GM12878 (cell line): ENCODE results near the gene HIPK4. TPM values are rescaled to one million over a fixed set of nuclear protein-coding genes. Genes with fewer than 3 reads are reported as not detected.

Experiments used
- ATAC-seq: fragments of 200-7000 bp; cut with Tn5 transposase; 3 replicates; pipeline ENCODE4 v1.9.1; 2020; ENCODE audit warnings: mild to moderate bottlenecking, moderate library complexity
- BruUV-seq: library from RNA; stranded (reverse); fragments of 400-500 nt; replicated peaks from 2 replicates; lab custom pipeline; 2021; lab: Mats Ljungman, UMichigan
- CTCF ChIA-PET: fragments of 300-600 bp; sonication (Branson Sonifier 250); formaldehyde crosslinking; extraction: SDS; loops from one replicate; lab custom pipeline; 2021; ENCODE audit warnings: inconsistent platforms; lab: Yijun Ruan, JAX
- POLR2A ChIA-PET: fragments of 350-600 bp; formaldehyde crosslinking; extraction: SDS; loops from one replicate; lab custom pipeline; 2021; ENCODE audit warnings: inconsistent platforms; lab: Charles Lee
- RAD21 ChIA-PET: fragments of 300-600 bp; sonication (Branson Sonifier 250); formaldehyde crosslinking; loops from one replicate; lab custom pipeline; 2023; ENCODE audit warnings: antibody characterized with exemption; ENCODE audit not compliant: unreplicated experiment; lab: Charles Lee
- SMC1A ChIA-PET: fragments of 300-600 bp; sonication (Branson Sonifier 250); formaldehyde crosslinking; loops from one replicate; lab custom pipeline; 2023; ENCODE audit not compliant: unreplicated experiment, uncharacterized antibody; lab: Charles Lee
- DNase-seq: peaks from one replicate; pipeline ENCODE4 v3.0.0-alpha.2; 2011; ENCODE audit warnings: low read depth, low spot score
- FAIRE-seq: peaks from 3 replicates; lab custom pipeline; 2011; peaks lifted over from hg19 to GRCh38; lab: Jason Lieb, UNC
- H2AFZ ChIP-seq: 2 replicates; pipeline ENCODE4 v1.6.0; 2011; ENCODE audit warnings: low read depth, low read length, control low read depth; ENCODE audit not compliant: control insufficient read depth
- H3K27ac ChIP-seq: 2 replicates; pipeline ENCODE4 v1.5.1; 2011; ENCODE audit warnings: control low read depth; ENCODE audit not compliant: control insufficient read depth, insufficient read depth
- H3K27me3 ChIP-seq, 2 experiments: replicated peaks in 1 of 2; 2 replicates each; pipeline versions ENCODE4 v1.6.0 to v1.6.1; 2011; ENCODE audit warnings: low read length in 1 of 2; ENCODE audit not compliant: control insufficient read depth in 2 of 2, insufficient read depth in 2 of 2
- H3K36me3 ChIP-seq, 2 experiments: 2 replicates each; pipeline ENCODE4 v1.5.1; 2011; ENCODE audit warnings: low read length in 1 of 2; ENCODE audit not compliant: control insufficient read depth in 2 of 2, insufficient read depth in 2 of 2
- H3K4me1 ChIP-seq: 2 replicates; pipeline ENCODE4 v1.6.1; 2011; ENCODE audit warnings: mild to moderate bottlenecking, low read length, moderate library complexity, mixed read lengths; ENCODE audit not compliant: control insufficient read depth, insufficient read depth
- H3K4me2 ChIP-seq: 2 replicates; pipeline ENCODE4 v1.6.0; 2011; ENCODE audit warnings: control low read depth; ENCODE audit not compliant: control insufficient read depth, insufficient read depth
- H3K4me3 ChIP-seq: fragments of 200-600 bp; sonication (generic); 2 replicates; pipeline ENCODE4 v1.5.1; 2016
- H3K79me2 ChIP-seq: 2 replicates; pipeline ENCODE4 v1.6.0; 2011; ENCODE audit warnings: low read length; ENCODE audit not compliant: control insufficient read depth, insufficient read depth
- H3K9ac ChIP-seq: 2 replicates; pipeline ENCODE4 v1.8.0; 2011; ENCODE audit warnings: low read length, control low read depth, mixed read lengths; ENCODE audit not compliant: control insufficient read depth, insufficient read depth
- H3K9me3 ChIP-seq: replicated peaks from 3 replicates; pipeline ENCODE4 v1.5.1; 2011; ENCODE audit warnings: mild to moderate bottlenecking, low read length; ENCODE audit not compliant: control insufficient read depth, insufficient read depth
- H4K20me1 ChIP-seq: 2 replicates; pipeline ENCODE4 v1.6.0; 2011; ENCODE audit not compliant: control insufficient read depth, insufficient read depth
- BCL11A ChIP-seq: IDR thresholded peaks from 2 replicates; pipeline ENCODE4 v1.6.1; 2011; ENCODE audit warnings: low read depth, low read length
- CHD2 ChIP-seq: IDR thresholded peaks from 2 replicates; pipeline ENCODE4 v1.6.1; 2011; ENCODE audit warnings: low read depth, low read length, improper control_type of control experiment, borderline replicate concordance
- JUNB ChIP-seq: IDR thresholded peaks from 2 replicates; pipeline ENCODE4 v1.6.1; 2016; ENCODE audit warnings: antibody characterized with exemption, mild to moderate bottlenecking
- NFYA ChIP-seq: IDR thresholded peaks from 2 replicates; pipeline ENCODE4 v1.6.1; 2011; ENCODE audit warnings: low read depth, mild to moderate bottlenecking, low read length, improper control_type of control experiment, borderline replicate concordance
- SMARCA5 ChIP-seq: fragments of 450-650 bp; IDR thresholded peaks from 2 replicates; pipeline ENCODE4 v1.6.1; 2017; ENCODE audit warnings: mild to moderate bottlenecking
- SP1 ChIP-seq: IDR thresholded peaks from one replicate; pipeline ENCODE4 v1.6.1; 2011; ENCODE audit warnings: low read depth, low read length
- SPI1 ChIP-seq: IDR thresholded peaks from 2 replicates; pipeline ENCODE4 v1.6.1; 2011; ENCODE audit warnings: low read depth, mild to moderate bottlenecking, low read length, moderate library complexity, borderline replicate concordance; ENCODE audit not compliant: insufficient read depth
- SUPT20H ChIP-seq: IDR thresholded peaks from 2 replicates; pipeline ENCODE4 v1.6.1; 2011; ENCODE audit warnings: low read depth, mild to moderate bottlenecking, low read length, moderate library complexity, borderline replicate concordance; ENCODE audit not compliant: control insufficient read depth
- ZNF217 ChIP-seq: fragments of 450-650 bp; IDR thresholded peaks from 2 replicates; pipeline ENCODE4 v1.6.1; 2017; ENCODE audit warnings: antibody characterized with exemption, mild to moderate bottlenecking
- WGBS: methylation state at CpG from one replicate; pipeline ENCODE4 v1.1.6; 2016; ENCODE audit warnings: low lambda C conversion rate; ENCODE audit not compliant: insufficient replicate concordance, insufficient coverage; ENCODE audit errors: missing lambda C conversion rate; 5-methylcytosine and 5-hydroxymethylcytosine counted together
- in situ Hi-C: fragments of 300-500 bp; cut with MboI; formaldehyde crosslinking; loops from 9 replicates; pipeline ENCODE4 v1.14.3; 2018; ENCODE audit warnings: mixed read lengths
- intact Hi-C: fragments of 100-400 bp; cut with micrococcal nuclease; formaldehyde crosslinking; loops from one replicate; pipeline ENCODE4 v1.14.2; 2022; ENCODE audit not compliant: unreplicated experiment
- polyA plus RNA-seq, 11 experiments: library from polyadenylated mRNA; depleted of rRNA in 4 of 11; unstranded in 6 of 11; stranded (reverse) in 5 of 11; fragments of >200 nt; fragmentation: Nextera tagmentation in 4 of 11; fragmentation: Illumina TruSeq in 1 of 11; extraction: Ambion mirVana in 4 of 11; extraction: Trizol in 1 of 11; gene quantifications; 1 replicate in 1 of 11; 2 replicates in 10 of 11; pipeline versions ENCODE4 v1.2.1 to v1.2.3, GENCODE V29; 2011 to 2016; ENCODE audit warnings: inconsistent platforms in 2 of 11, missing spikeins in 2 of 11, low read depth in 1 of 11
- total RNA-seq, 4 experiments: library from RNA; depleted of rRNA in 3 of 4; stranded (reverse); fragments of >200 nt in 3 of 4; fragmentation: Illumina TruSeq in 1 of 4; extraction: Trizol in 1 of 4; gene quantifications; 2 replicates each; pipeline versions ENCODE4 v1.2.1 to v1.2.3, GENCODE V29; 2013 to 2021
- TF ChIP-seq, protein P1 (sequence below): fragments of 450-650 bp; IDR thresholded peaks from 2 replicates; pipeline ENCODE4 v1.6.1; 2016; ENCODE audit warnings: mild to moderate bottlenecking
- TF ChIP-seq, protein P2 (sequence below): fragments of 450-650 bp; IDR thresholded peaks from 2 replicates; pipeline ENCODE4 v1.6.1; 2017; ENCODE audit warnings: low read depth, mild to moderate bottlenecking, moderate library complexity
- TF ChIP-seq, protein P3 (sequence below): IDR thresholded peaks from 2 replicates; pipeline ENCODE4 v1.6.1; 2012; ENCODE audit warnings: low read depth, low read length, improper control_type of control experiment

Gene HIPK4
- total and polyA plus RNA-seq, 10 of the 15 experiments (the other 5 are each of a cell fraction or from before 2014, with no cell fraction given), result 0.07 to 0.13 (median 0.08) TPM; not detected in 7

GRCh38 chr19:40416918-40417642 lies 27.1 kb upstream of the HIPK4 start (continued):
- TF ChIP-seq, protein P1, sequence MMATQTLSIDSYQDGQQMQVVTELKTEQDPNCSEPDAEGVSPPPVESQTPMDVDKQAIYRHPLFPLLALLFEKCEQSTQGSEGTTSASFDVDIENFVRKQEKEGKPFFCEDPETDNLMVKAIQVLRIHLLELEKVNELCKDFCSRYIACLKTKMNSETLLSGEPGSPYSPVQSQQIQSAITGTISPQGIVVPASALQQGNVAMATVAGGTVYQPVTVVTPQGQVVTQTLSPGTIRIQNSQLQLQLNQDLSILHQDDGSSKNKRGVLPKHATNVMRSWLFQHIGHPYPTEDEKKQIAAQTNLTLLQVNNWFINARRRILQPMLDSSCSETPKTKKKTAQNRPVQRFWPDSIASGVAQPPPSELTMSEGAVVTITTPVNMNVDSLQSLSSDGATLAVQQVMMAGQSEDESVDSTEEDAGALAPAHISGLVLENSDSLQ, result no peak
- TF ChIP-seq JUNB (peak; percentile 74; the same call in 1 of the 2 replicates), BCL11A (peak; percentile 76; the same call in 1 of the 2 replicates), SUPT20H (no peak), SP1 (peak; percentile 70), SPI1 (no peak)
- TF ChIP-seq, protein P2, sequence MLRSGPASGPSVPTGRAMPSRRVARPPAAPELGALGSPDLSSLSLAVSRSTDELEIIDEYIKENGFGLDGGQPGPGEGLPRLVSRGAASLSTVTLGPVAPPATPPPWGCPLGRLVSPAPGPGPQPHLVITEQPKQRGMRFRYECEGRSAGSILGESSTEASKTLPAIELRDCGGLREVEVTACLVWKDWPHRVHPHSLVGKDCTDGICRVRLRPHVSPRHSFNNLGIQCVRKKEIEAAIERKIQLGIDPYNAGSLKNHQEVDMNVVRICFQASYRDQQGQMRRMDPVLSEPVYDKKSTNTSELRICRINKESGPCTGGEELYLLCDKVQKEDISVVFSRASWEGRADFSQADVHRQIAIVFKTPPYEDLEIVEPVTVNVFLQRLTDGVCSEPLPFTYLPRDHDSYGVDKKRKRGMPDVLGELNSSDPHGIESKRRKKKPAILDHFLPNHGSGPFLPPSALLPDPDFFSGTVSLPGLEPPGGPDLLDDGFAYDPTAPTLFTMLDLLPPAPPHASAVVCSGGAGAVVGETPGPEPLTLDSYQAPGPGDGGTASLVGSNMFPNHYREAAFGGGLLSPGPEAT, result peak; percentile 37; the same call in 1 of the 2 replicates

- TF ChIP-seq ZNF217, result peak; percentile 44; the same call in 1 of the 2 replicates
- TF ChIP-seq SMARCA5, result 0 out of 2 replicates have a peak, but pooled peaks have one; percentile 74
- TF ChIP-seq, protein P3, sequence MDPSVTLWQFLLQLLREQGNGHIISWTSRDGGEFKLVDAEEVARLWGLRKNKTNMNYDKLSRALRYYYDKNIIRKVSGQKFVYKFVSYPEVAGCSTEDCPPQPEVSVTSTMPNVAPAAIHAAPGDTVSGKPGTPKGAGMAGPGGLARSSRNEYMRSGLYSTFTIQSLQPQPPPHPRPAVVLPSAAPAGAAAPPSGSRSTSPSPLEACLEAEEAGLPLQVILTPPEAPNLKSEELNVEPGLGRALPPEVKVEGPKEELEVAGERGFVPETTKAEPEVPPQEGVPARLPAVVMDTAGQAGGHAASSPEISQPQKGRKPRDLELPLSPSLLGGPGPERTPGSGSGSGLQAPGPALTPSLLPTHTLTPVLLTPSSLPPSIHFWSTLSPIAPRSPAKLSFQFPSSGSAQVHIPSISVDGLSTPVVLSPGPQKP, result no peak
- no peak for TF ChIP-seq CHD2
- no peak for TF ChIP-seq NFYA
- Histone ChIP-seq H3K4me2 (no peak overlapping the region; the same call in 1 of the 2 replicates), H3K79me2 (no peaks in the 10 kb centered on the region), H2AFZ (no peak overlapping the region), H3K4me3 (no peak overlapping the region), H3K9me3 (no peaks in the 10 kb centered on the region), H3K36me3 (no peaks in the 10 kb centered on the region), H3K4me1 (peaks cover 35% of the 10 kb centered on the region), H4K20me1 (no peaks in the 10 kb centered on the region), H3K27ac (peak overlapping the region; percentile 63), H3K27me3 (no peaks in the 10 kb centered on the region), H3K9ac (no peak overlapping the region; the same call in 1 of the 2 replicates)
- CTCF ChIA-PET, result interaction anchor here (1.0 to 2.2 kb wide), 5 partner anchors 10 to 62 kb away, joined by 3 to 7 read pairs (median 3); partner anchors contain the start of genes SERTAD1 and SERTAD3
- RAD21 ChIA-PET, result interaction anchor here (0.7 to 0.9 kb wide), 2 partner anchors 27 to 67 kb away, joined by 3 read pairs; partner anchors contain the start of genes C19orf47 and PLD3
- SMC1A ChIA-PET, result interaction anchor here (1.0 to 2.3 kb wide), 7 partner anchors 9 to 130 kb away, joined by 3 to 11 read pairs (median 7); partner anchors contain the start of genes SERTAD1 and SERTAD3
- DNase-seq, result no peak
- POLR2A ChIA-PET, result interaction anchor here (0.6 to 2.8 kb wide), 5 partner anchors 11 to 130 kb away, joined by 3 to 12 read pairs (median 7); partner anchors contain the start of genes BLVRB and SERTAD1
- no peak for ATAC-seq
- FAIRE-seq, result peak; percentile 38
- intact Hi-C loops, result loop anchor here (5.0 kb wide), 1 partner anchor 58 kb away; no protein-coding TSS in a partner anchor
- BruUV-seq, result no TSS peak
- in situ Hi-C loops, result no loop called here
- 100% methylated on average over 2 of the region's 2 CpGs for WGBS
Measured at GRCh38 chr19:40415768-40416167, 25.8 kb upstream of the HIPK4 start.
